NB4 (cell line): ENCODE measurements around the gene SULF2.

Experiments
- DNase-seq: peaks from one replicate; pipeline ENCODE4 v3.0.0; 2010; ENCODE audit warnings: low read depth
- H3K4me3 ChIP-seq: one replicate; pipeline ENCODE4 v1.5.1; 2011; ENCODE audit warnings: mild to moderate bottlenecking, low read depth, low read length, moderate library complexity
- CTCF ChIP-seq: IDR thresholded peaks from one replicate; pipeline ENCODE4 v1.5.1; 2012; ENCODE audit warnings: low read depth, low read length
- MAX ChIP-seq: IDR thresholded peaks from 2 replicates; pipeline ENCODE4 v1.6.1; 2011; ENCODE audit warnings: low read depth, low read length
- MYC ChIP-seq: IDR thresholded peaks from 2 replicates; pipeline ENCODE4 v1.6.1; 2011; ENCODE audit warnings: low read depth, low read length
- POLR2A ChIP-seq: IDR thresholded peaks from 2 replicates; pipeline ENCODE4 v1.6.1; 2011; ENCODE audit warnings: mild to moderate bottlenecking; ENCODE audit not compliant: insufficient read length; ENCODE audit errors: extremely low read depth

The SULF2 gene

GRCh38 chr20:47791084-47791599, 5.9 kb upstream of the SULF2 start:
- DNase-seq = no peak
- TF ChIP-seq MAX (no peak), CTCF (no peak), MYC (no peak), POLR2A (no peak)
- no peak overlapping the region for H3K4me3 ChIP-seq

- no peak for DNase-seq
- no peak overlapping the region for H3K4me3 ChIP-seq
- TF ChIP-seq POLR2A = no peak
- TF ChIP-seq CTCF = no peak
Observed at GRCh38 chr20:47790580-47790965, 5.3 kb upstream of the SULF2 start.

- H3K4me3 ChIP-seq = no peak overlapping the region
- TF ChIP-seq MYC (no peak), CTCF (no peak), MAX (no peak), POLR2A (no peak)
- no peak for DNase-seq
Observed at GRCh38 chr20:47789764-47790579, 4.7 kb upstream of the SULF2 start.

GRCh38 chr20:47789081-47789763, 3.9 kb upstream of the SULF2 start:
- no peak for TF ChIP-seq CTCF
- TF ChIP-seq POLR2A = no peak
- TF ChIP-seq MAX = no peak
- no peak for TF ChIP-seq MYC

GRCh38 chr20:47788741-47789080, 3.4 kb upstream of the SULF2 start:
- H3K4me3 ChIP-seq = no peak overlapping the region
- DNase-seq = no peak
- no peak for TF ChIP-seq CTCF

More at GRCh38 chr20:47789081-47789763, 3.9 kb upstream of the SULF2 start:
- no peak for DNase-seq
- no peak overlapping the region for H3K4me3 ChIP-seq
